Activated T-helper 17 cell treated with anti-CD3 and anti-CD28 coated beads, Interleukin-2, amount 50 U/mL, for 72 hours (primary cell): ENCODE results near the gene ME3. TPM values are rescaled to one million over a fixed set of nuclear protein-coding genes. Genes with fewer than 3 reads are reported as not detected.

Experiments
- ATAC-seq: fragments of 150-1000 bp; cut with Tn5 transposase; replicated peaks from 2 replicates; pipeline ENCODE4 v1.10.0; 2021; ENCODE audit warnings: mild to moderate bottlenecking, moderate library complexity
- H3K27ac Mint-ChIP-seq: one replicate; pipeline ENCODE4 v1.8.0; 2022; ENCODE audit warnings: mixed read lengths
- H3K27me3 Mint-ChIP-seq: one replicate; pipeline ENCODE4 v1.8.0; 2022; ENCODE audit warnings: mixed read lengths
- H3K36me3 Mint-ChIP-seq: one replicate; pipeline ENCODE4 v1.8.0; 2022; ENCODE audit warnings: low read depth, mild to moderate bottlenecking, mixed read lengths
- H3K4me1 Mint-ChIP-seq: one replicate; pipeline ENCODE4 v1.8.0; 2022; ENCODE audit warnings: mixed read lengths
- H3K4me3 Mint-ChIP-seq: one replicate; pipeline ENCODE4 v1.8.0; 2022; ENCODE audit warnings: mild to moderate bottlenecking, mixed read lengths
- H3K9me3 Mint-ChIP-seq: one replicate; pipeline ENCODE4 v1.8.0; 2022; ENCODE audit warnings: mixed read lengths
- total RNA-seq, 2 donors: library from RNA; stranded (reverse); gene quantifications; one replicate each; pipeline ENCODE4 v1.2.3, GENCODE V29; 2022

Gene ME3
- 1 to 10 TPM; 1.5 to 2.9 TPM for total RNA-seq

GRCh38 chr11:86672007-86672621, at the start of gene ME3:
ME3 (minus strand) TSS chr11:86672616.
- H3K9me3 Mint-ChIP-seq = no peaks in the 10 kb centered on the region

GRCh38 chr11:86722006-86722405, 49.6 kb upstream of the ME3 start:
- Mint-ChIP-seq H3K27me3 (peaks cover 16% of the 10 kb centered on the region), H3K4me1 (no peaks in the 10 kb centered on the region), H3K27ac (no peak overlapping the region)

More at GRCh38 chr11:86672007-86672621, at the start of gene ME3:
- no peaks in the 10 kb centered on the region for H3K4me1 Mint-ChIP-seq
- ATAC-seq = peak; percentile 82
- H3K36me3 Mint-ChIP-seq = no peaks in the 10 kb centered on the region
- H3K27me3 Mint-ChIP-seq = peaks cover 12% of the 10 kb centered on the region
- H3K4me3 Mint-ChIP-seq = peak within 1 kb of the TSS; percentile 78
- peak within 1 kb of the TSS; percentile 23 for H3K27ac Mint-ChIP-seq

DNA sequence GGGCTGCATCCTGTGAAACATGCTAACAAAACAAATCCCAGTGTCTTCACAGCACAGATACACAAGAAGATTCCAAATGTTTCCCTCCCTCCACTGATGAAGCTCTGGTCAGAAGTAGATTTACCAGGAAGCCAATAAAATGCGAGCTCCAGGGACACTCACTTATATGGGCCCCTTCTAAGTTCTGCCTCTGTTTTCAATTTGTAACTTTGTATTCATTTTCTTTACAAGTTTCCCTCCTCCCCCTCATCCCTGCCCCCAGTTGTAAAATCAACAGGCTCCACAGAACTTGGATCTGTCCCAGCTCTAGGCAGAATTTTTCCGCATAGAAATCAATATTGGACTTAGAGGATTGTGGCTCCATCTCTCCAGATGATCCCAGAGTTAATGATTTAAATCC, 48.1 kb upstream of the ME3 start:
- H3K27me3 Mint-ChIP-seq = peaks cover 16% of the 10 kb centered on the region
- H3K4me1 Mint-ChIP-seq = no peaks in the 10 kb centered on the region
- no peak overlapping the region for H3K4me3 Mint-ChIP-seq
- ATAC-seq = no peak
- H3K27ac Mint-ChIP-seq = no peak overlapping the region
- H3K36me3 Mint-ChIP-seq = no peaks in the 10 kb centered on the region
- H3K9me3 Mint-ChIP-seq = peaks cover 13% of the 10 kb centered on the region

More at GRCh38 chr11:86722006-86722405, 49.6 kb upstream of the ME3 start:
- no peak for ATAC-seq
- no peak overlapping the region for H3K4me3 Mint-ChIP-seq
- H3K36me3 Mint-ChIP-seq = no peaks in the 10 kb centered on the region
- H3K9me3 Mint-ChIP-seq = peaks cover 13% of the 10 kb centered on the region

DNA sequence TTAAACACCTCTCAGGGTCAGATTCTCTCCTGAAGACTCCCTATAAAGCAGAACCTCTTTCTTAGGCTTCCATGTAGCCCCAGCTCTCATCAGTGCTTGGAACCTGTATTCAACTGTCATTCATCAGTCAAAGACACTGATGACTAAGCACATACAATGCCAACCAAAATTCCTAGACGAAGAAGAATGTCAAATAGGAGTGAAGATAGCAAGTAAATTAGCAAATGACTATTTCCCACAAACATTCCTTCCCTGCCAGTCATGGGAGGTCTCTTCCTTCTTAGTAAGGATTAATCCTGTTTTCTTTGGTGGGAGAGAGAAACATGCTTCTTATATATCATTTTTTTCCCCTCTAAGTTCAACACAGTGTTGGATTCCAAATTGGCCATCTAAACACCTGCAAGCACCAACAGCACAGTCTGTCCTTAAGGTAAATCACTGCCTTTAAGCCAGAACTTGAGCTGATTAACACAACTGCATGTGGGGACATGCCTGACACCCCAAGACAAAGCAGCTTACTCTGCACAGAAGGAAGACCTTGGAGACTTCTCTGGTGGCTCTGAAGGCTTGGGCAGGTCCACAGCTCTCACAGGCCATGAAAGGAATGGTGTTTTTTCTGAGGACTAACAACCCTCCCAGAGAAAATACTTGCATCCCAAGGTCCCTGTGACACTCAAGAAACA, 47.5 kb upstream of the ME3 start:
- Mint-ChIP-seq H3K4me3 (no peak overlapping the region), H3K4me1 (no peaks in the 10 kb centered on the region), H3K36me3 (no peaks in the 10 kb centered on the region), H3K9me3 (peaks cover 13% of the 10 kb centered on the region), H3K27me3 (peaks cover 16% of the 10 kb centered on the region), H3K27ac (no peak overlapping the region)
- ATAC-seq = no peak

DNA sequence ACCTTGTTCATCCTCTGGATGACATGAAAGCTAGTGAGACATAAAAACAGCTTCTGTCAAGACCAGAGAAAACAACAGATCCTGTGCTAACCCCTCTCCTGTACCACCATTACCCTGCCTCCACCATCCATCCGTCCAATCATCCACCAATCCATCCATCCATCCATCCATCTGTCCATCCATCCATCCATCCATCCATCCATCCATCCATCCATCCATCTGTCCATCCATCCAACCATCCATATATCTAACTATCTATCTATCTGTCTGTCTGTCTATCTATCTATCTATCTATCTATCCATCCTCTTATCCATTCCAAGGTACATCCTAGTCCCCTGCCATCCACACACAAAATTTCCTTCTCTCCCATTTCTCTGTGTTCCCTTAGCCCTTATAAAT, 46.6 kb upstream of the ME3 start:
- Mint-ChIP-seq H3K27me3 (peaks cover 16% of the 10 kb centered on the region), H3K9me3 (peaks cover 13% of the 10 kb centered on the region), H3K27ac (no peak overlapping the region), H3K4me1 (no peaks in the 10 kb centered on the region), H3K4me3 (no peak overlapping the region), H3K36me3 (no peaks in the 10 kb centered on the region)
- no peak for ATAC-seq

DNA sequence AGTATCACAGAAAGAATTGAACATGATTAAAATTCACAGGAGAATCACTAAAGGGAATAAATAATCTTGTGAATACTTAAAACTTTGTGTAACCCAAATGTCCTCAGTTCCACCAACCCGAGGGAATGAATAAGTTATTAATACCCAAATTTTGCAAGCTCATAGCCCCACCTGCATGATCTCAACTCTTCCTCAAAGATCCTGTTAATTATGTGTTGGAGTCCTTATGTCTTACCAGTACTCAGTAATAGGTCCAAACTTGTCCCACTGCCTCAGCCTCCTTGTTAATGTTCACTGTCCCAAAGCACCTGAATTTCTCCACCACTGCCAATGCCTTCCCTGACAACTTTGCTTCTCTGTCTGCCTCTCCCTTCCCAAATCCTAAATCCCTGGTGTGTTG, 46.1 kb upstream of the ME3 start:
- Mint-ChIP-seq H3K27ac (no peak overlapping the region), H3K4me1 (no peaks in the 10 kb centered on the region), H3K4me3 (no peak overlapping the region), H3K36me3 (no peaks in the 10 kb centered on the region), H3K9me3 (peaks cover 13% of the 10 kb centered on the region), H3K27me3 (peaks cover 16% of the 10 kb centered on the region)
- no peak for ATAC-seq

DNA sequence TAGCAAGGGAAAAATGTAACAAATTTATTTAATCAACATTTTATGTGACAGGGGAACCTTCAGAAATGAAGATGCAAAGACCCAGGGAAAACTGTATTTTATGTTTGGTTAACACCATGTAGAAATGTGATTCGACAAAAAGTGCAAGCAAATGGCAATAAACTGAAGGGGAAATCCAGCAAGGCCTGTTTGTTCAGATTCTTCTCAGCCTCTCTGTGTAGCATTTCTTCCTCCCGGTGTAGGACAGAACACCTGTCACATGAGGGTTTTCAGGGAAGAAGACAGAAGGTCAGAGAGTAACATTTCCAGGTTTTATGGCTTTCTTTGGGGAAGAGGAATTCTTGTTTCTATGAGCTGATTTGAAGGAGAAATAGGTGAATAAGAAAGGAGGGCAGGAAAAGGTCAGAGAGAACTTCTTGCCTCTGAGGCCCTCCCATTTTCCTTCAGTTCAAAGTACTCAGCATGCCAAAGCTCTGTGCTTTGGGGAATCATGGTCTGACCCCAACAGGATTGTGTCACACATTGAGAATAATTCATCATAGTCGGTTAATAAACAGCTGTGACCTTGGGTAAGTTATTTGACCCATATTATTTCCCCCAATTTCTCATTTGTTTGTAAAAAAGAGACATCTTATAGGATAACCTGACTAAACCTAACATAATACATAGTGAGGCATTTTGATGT, 45.5 kb upstream of the ME3 start:
- no peaks in the 10 kb centered on the region for H3K4me1 Mint-ChIP-seq
- peaks cover 13% of the 10 kb centered on the region for H3K9me3 Mint-ChIP-seq
- no peak overlapping the region for H3K4me3 Mint-ChIP-seq
- ATAC-seq = no peak
- H3K36me3 Mint-ChIP-seq = no peaks in the 10 kb centered on the region
- no peak overlapping the region for H3K27ac Mint-ChIP-seq
- peaks cover 16% of the 10 kb centered on the region for H3K27me3 Mint-ChIP-seq

DNA sequence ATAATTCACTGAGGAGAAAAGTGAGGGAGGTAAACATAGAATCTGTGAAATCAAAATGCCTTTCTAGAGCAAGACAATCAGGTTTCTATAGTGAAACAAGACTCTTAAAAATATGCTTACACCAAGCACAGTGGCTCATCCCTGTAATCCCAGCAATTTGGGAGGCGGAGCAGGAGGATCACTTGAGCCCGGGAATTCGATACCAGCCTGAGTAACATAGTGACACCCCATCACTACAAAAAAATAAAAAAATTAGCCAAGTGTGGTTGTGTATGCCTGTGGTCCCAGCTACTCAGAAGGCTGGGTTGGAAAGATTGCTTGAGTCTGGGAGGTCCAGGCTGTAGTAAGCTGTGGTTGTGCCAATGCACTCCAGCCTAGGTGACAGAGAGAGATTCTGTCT, 43.2 kb upstream of the ME3 start:
- no peak for ATAC-seq
- no peaks in the 10 kb centered on the region for H3K36me3 Mint-ChIP-seq
- no peaks in the 10 kb centered on the region for H3K4me1 Mint-ChIP-seq
- H3K4me3 Mint-ChIP-seq = no peak overlapping the region
- peaks cover 11% of the 10 kb centered on the region for H3K27me3 Mint-ChIP-seq
- no peak overlapping the region for H3K27ac Mint-ChIP-seq
- peaks cover 3% of the 10 kb centered on the region for H3K9me3 Mint-ChIP-seq

- ATAC-seq = no peak
- H3K27me3 Mint-ChIP-seq = no peaks in the 10 kb centered on the region
- H3K27ac Mint-ChIP-seq = no peak overlapping the region
- no peaks in the 10 kb centered on the region for H3K4me1 Mint-ChIP-seq
- no peaks in the 10 kb centered on the region for H3K36me3 Mint-ChIP-seq
- H3K4me3 Mint-ChIP-seq = no peak overlapping the region
- peaks cover 7% of the 10 kb centered on the region for H3K9me3 Mint-ChIP-seq
These were observed 41.1 kb upstream of the ME3 start for GRCh38 chr11:86713552-86713951.

DNA sequence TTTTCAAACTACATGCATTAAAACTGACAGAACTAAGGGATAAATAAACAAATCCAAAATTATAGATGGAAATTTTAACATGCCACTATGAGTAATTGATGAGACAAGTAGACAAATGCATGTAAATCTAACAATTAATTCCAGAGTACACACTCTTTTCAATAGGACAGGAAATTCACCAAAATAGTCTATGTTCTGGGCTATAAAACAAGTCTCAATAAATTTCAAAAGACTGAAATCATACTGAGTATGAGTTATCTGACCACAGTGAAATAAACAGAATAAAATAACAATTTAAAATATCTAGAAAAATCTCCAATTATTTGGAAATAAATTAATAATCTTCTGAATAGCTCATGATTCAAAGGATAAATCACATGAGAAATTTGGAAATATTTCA, 38.5 kb upstream of the ME3 start:
- no peak overlapping the region for H3K27ac Mint-ChIP-seq
- no peaks in the 10 kb centered on the region for H3K4me1 Mint-ChIP-seq
- peaks cover 7% of the 10 kb centered on the region for H3K9me3 Mint-ChIP-seq
- H3K4me3 Mint-ChIP-seq = no peak overlapping the region
- no peaks in the 10 kb centered on the region for H3K36me3 Mint-ChIP-seq
- H3K27me3 Mint-ChIP-seq = peaks cover 6% of the 10 kb centered on the region
- no peak for ATAC-seq

- Mint-ChIP-seq H3K9me3 (peaks cover 7% of the 10 kb centered on the region), H3K27ac (no peak overlapping the region), H3K27me3 (peaks cover 14% of the 10 kb centered on the region), H3K4me3 (no peak overlapping the region), H3K4me1 (no peaks in the 10 kb centered on the region), H3K36me3 (no peaks in the 10 kb centered on the region)
- ATAC-seq = no peak
These were observed 36.3 kb upstream of the ME3 start for GRCh38 chr11:86708669-86709068.

DNA sequence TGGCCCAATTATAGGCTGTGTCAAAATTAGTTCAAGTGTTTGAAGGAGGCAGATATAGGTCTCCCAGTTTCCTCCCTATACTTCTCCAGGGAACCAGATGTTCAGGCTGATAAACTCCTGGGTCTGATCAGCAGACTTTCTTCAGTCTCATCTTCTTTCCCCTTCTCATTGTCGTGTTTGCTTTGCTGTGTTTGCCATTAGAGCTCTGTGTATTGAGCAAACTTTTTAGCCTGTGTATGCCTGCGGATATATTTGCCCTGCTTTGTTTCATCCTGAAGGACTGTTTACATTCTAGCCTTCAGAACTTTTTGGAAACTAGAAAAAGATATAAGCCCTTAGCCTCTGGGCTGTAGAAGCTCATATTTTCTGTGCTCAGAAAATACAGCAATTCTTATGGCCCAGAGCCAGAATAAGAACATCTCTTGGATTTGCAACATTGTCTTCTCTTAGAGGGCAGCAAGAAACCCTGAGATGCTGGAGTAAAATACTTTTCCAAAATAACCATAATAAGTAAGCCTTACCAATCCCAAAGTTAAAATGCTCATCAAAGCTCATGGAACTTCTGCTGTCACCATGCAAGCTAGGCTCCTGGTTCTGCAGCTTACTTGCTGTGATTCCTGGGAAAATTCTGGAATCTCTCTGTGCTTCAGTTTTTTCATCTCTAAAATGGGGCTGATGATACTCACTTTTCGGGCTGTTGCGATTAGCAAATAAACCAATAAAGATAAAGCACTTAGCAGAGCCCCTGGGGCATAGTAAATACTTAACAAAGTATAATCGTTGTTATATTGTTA, 34.1 kb upstream of the ME3 start:
- no peaks in the 10 kb centered on the region for H3K4me1 Mint-ChIP-seq
- H3K27ac Mint-ChIP-seq = no peak overlapping the region
- H3K36me3 Mint-ChIP-seq = no peaks in the 10 kb centered on the region
- no peak overlapping the region for H3K4me3 Mint-ChIP-seq
- peaks cover 14% of the 10 kb centered on the region for H3K27me3 Mint-ChIP-seq
- no peak for ATAC-seq
- peaks cover 7% of the 10 kb centered on the region for H3K9me3 Mint-ChIP-seq

GRCh38 chr11:86704710-86705109, 32.3 kb upstream of the ME3 start:
- no peaks in the 10 kb centered on the region for H3K36me3 Mint-ChIP-seq
- no peak for ATAC-seq
- no peaks in the 10 kb centered on the region for H3K9me3 Mint-ChIP-seq
- H3K4me1 Mint-ChIP-seq = no peaks in the 10 kb centered on the region
- H3K4me3 Mint-ChIP-seq = no peak overlapping the region
- H3K27ac Mint-ChIP-seq = no peak overlapping the region
- peaks cover 14% of the 10 kb centered on the region for H3K27me3 Mint-ChIP-seq

DNA sequence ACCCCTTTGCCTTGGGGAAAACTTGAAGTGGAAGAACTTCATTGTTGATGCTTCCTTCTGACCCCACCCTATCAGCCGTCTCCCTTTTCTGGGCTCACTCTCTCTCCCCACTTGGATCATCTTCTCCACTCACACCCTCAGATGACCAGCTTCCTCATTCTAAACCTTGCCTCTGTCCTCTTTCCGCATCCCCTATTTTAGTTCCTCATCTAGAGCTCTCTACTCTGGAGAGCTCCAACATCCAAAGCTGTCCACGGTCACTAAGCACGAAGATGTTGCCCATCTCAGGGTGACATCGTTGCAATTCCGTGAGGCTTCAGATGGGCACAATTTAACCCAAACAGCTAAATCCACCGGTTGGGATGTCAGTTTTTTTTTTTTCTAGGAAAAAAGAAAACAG, 31.6 kb upstream of the ME3 start:
- Mint-ChIP-seq H3K27ac (no peak overlapping the region), H3K36me3 (no peaks in the 10 kb centered on the region), H3K9me3 (no peaks in the 10 kb centered on the region), H3K4me1 (no peaks in the 10 kb centered on the region), H3K4me3 (no peak overlapping the region), H3K27me3 (peaks cover 14% of the 10 kb centered on the region)
- no peak for ATAC-seq
